K562 (cell line): ENCODE measurements around the gene C9orf153. TPM values are rescaled to one million over a fixed set of nuclear protein-coding genes. Genes with fewer than 3 reads are reported as not detected.

Experiments used
- ATAC-seq: fragments of 200-7000 bp; cut with Tn5 transposase; 3 replicates; pipeline ENCODE4 v1.9.1; 2020; ENCODE audit warnings: moderate library complexity
- BruUV-seq: library from RNA; stranded (reverse); fragments of 400-500 nt; replicated peaks from 2 replicates; lab custom pipeline; 2021; lab: Mats Ljungman, UMichigan
- CTCF ChIA-PET: fragments of 300-600 bp; formaldehyde crosslinking; extraction: SDS; loops from one replicate; lab custom pipeline; 2021; ENCODE audit warnings: low intra/inter-chr PET ratio; lab: Yijun Ruan, JAX
- POLR2A ChIA-PET: fragments of 300-600, 350-650 bp; sonication (Branson Sonifier 250); formaldehyde crosslinking; extraction: SDS; loops from one replicate; lab custom pipeline; 2021; ENCODE audit warnings: antibody characterized with exemption, inconsistent platforms; lab: Yijun Ruan, JAX
- DNase-seq, 4 experiments: peaks; one replicate each; pipeline versions ENCODE4 v3.0.0 to v3.0.0-alpha.2; 2011 to 2018; ENCODE audit warnings: low spot score in 3 of 4, mixed read lengths in 3 of 4; ENCODE audit errors: extremely low read depth in 1 of 4
- FAIRE-seq: peaks from 2 replicates; lab custom pipeline; 2011; peaks lifted over from hg19 to GRCh38; lab: Jason Lieb, UNC
- H2AFZ ChIP-seq: 2 replicates; pipeline ENCODE4 v1.6.0; 2011; ENCODE audit warnings: low read depth, low read length, control low read depth, inconsistent platforms
- H3K27ac ChIP-seq: fragments of 200-600 bp; 3 replicates; pipeline ENCODE4 v1.8.0; 2011; ENCODE audit warnings: low read depth, mild to moderate bottlenecking, control low read depth, inconsistent platforms, low read length, moderate library complexity, mixed read lengths; ENCODE audit errors: extremely low read depth
- H3K27me3 ChIP-seq, 2 experiments: fragments of 300-600 bp in 1 of 2; 2 replicates in 1 of 2; 3 replicates in 1 of 2; pipeline versions ENCODE4 v1.6.0 to v1.8.0; 2011; ENCODE audit warnings: inconsistent platforms in 2 of 2, low read length in 2 of 2, mild to moderate bottlenecking in 1 of 2, mixed read lengths in 1 of 2, moderate library complexity in 1 of 2; ENCODE audit not compliant: control insufficient read depth in 2 of 2, insufficient read depth in 2 of 2
- H3K36me3 ChIP-seq: fragments of 300-600 bp; 3 replicates; pipeline ENCODE4 v1.8.0; 2011; ENCODE audit warnings: mild to moderate bottlenecking, low read length, inconsistent platforms; ENCODE audit not compliant: control insufficient read depth, insufficient read depth
- H3K4me1 ChIP-seq, 2 experiments: fragments of 200-600 bp in 1 of 2; replicated peaks in 1 of 2; 2 replicates in 1 of 2; 3 replicates in 1 of 2; pipeline versions ENCODE4 v1.5.1 to v1.8.0; 2011; ENCODE audit warnings: inconsistent platforms in 2 of 2, low read length in 2 of 2, mild to moderate bottlenecking in 1 of 2, mixed read lengths in 1 of 2, moderate library complexity in 1 of 2; ENCODE audit not compliant: control insufficient read depth in 2 of 2, insufficient read depth in 2 of 2
- H3K4me2 ChIP-seq: 2 replicates; pipeline ENCODE4 v1.6.1; 2011; ENCODE audit warnings: low read length, control low read depth, inconsistent platforms, mixed read lengths; ENCODE audit not compliant: insufficient read depth
- H3K4me3 ChIP-seq: fragments of 200-600 bp; sonication (generic), shearing (Covaris generic); 2 replicates; pipeline ENCODE4 v1.5.1; 2016; ENCODE audit warnings: control low read depth, inconsistent platforms
- H3K79me2 ChIP-seq: fragments of 200-600 bp; 3 replicates; pipeline ENCODE4 v1.8.0; 2011; ENCODE audit warnings: low read length, inconsistent platforms; ENCODE audit not compliant: control insufficient read depth, insufficient read depth
- H3K9ac ChIP-seq, 2 experiments: 2 replicates each; pipeline versions ENCODE4 v1.6.0 to v1.6.1; 2011; ENCODE audit warnings: low read depth in 2 of 2, low read length in 2 of 2, control low read depth in 1 of 2, inconsistent platforms in 1 of 2, mild to moderate bottlenecking in 1 of 2, mixed read lengths in 1 of 2; ENCODE audit not compliant: insufficient read depth in 1 of 2
- H3K9me1 ChIP-seq: one replicate; pipeline ENCODE4 v1.6.0; 2011; ENCODE audit warnings: inconsistent platforms, mild to moderate bottlenecking, low read length, moderate library complexity; ENCODE audit not compliant: control insufficient read depth, insufficient read depth
- H3K9me3 ChIP-seq: replicated peaks from 2 replicates; pipeline ENCODE4 v1.5.1; 2011; ENCODE audit warnings: low read depth, low read length, inconsistent platforms; ENCODE audit not compliant: control insufficient read depth, insufficient read depth
- H4K20me1 ChIP-seq: replicated peaks from 2 replicates; pipeline ENCODE4 v1.6.1; 2011; ENCODE audit warnings: low read length, inconsistent platforms, mixed read lengths; ENCODE audit not compliant: control insufficient read depth, insufficient read depth
- MEIS2 ChIP-seq: fragments of 450-650 bp; IDR thresholded peaks from 2 replicates; pipeline ENCODE4 v1.6.1; 2014; ENCODE audit warnings: mild to moderate bottlenecking; ENCODE audit not compliant: partially characterized antibody
- MTA3 ChIP-seq: fragments of 450-650 bp; formaldehyde crosslinking; IDR thresholded peaks from 2 replicates; pipeline ENCODE4 v1.6.1; 2017; ENCODE audit warnings: mild to moderate bottlenecking, borderline replicate concordance
- WGBS: fragments of 100-300 bp; shearing (Covaris generic); methylation state at CpG from one replicate; pipeline ENCODE4 v1.1.6; 2016; ENCODE audit warnings: low coverage, mixed read lengths; ENCODE audit not compliant: insufficient coverage; ENCODE audit errors: missing lambda C conversion rate; 5-methylcytosine and 5-hydroxymethylcytosine counted together
- in situ Hi-C: fragments of 300-500 bp; cut with MboI; formaldehyde crosslinking; loops from 4 replicates; pipeline ENCODE4 v1.15.0; 2018; ENCODE audit warnings: inconsistent platforms, mixed read lengths
- intact Hi-C: fragments of 100-400 bp; cut with micrococcal nuclease; formaldehyde crosslinking; loops from 2 replicates; pipeline ENCODE4 v1.14.2; 2022
- polyA plus RNA-seq, 8 experiments: library from polyadenylated mRNA; depleted of rRNA in 4 of 8; stranded (reverse) in 5 of 8; unstranded in 3 of 8; fragments of >200 nt; fragmentation: Nextera tagmentation in 2 of 8; fragmentation: Illumina TruSeq in 1 of 8; extraction: Ambion mirVana in 2 of 8; extraction: Trizol in 1 of 8; gene quantifications; 2 replicates each; pipeline versions ENCODE4 v1.2.1 to v1.2.3, GENCODE V29; 2011 to 2014; ENCODE audit warnings: inconsistent platforms in 1 of 8, missing spikeins in 1 of 8
- total RNA-seq, 7 experiments: library from RNA; depleted of rRNA in 6 of 7; stranded (reverse); fragments of >200 nt in 6 of 7; fragmentation: Illumina TruSeq in 2 of 7; extraction: Trizol in 2 of 7; gene quantifications; 2 replicates each; pipeline versions ENCODE4 v1.2.1 to v1.2.3, GENCODE V29; 2011 to 2021; ENCODE audit warnings: low replicate concordance in 1 of 7
- TF ChIP-seq, protein P1 (sequence below): fragments of 450-650 bp; formaldehyde crosslinking; IDR thresholded peaks from 2 replicates; pipeline ENCODE4 v1.4.0; 2020; ENCODE audit warnings: mild to moderate bottlenecking, mixed read lengths

Gene C9orf153
- total and polyA plus RNA-seq, 9 of the 15 experiments (the other 6 are each of a cell fraction or from before 2014, with no cell fraction given), result 0.07 to 1.2 (median 0.11) TPM; not detected in 5

GRCh38 chr9:86304236-86304730 lies 44.8 kb upstream of the C9orf153 start:
- in situ Hi-C loops, result loop anchor here (5.0 kb wide), 1 partner anchor 33 kb away; no protein-coding TSS in a partner anchor
- no peak for TF ChIP-seq MTA3
- peak; percentile 14 for TF ChIP-seq MEIS2
- TF ChIP-seq, protein P1, sequence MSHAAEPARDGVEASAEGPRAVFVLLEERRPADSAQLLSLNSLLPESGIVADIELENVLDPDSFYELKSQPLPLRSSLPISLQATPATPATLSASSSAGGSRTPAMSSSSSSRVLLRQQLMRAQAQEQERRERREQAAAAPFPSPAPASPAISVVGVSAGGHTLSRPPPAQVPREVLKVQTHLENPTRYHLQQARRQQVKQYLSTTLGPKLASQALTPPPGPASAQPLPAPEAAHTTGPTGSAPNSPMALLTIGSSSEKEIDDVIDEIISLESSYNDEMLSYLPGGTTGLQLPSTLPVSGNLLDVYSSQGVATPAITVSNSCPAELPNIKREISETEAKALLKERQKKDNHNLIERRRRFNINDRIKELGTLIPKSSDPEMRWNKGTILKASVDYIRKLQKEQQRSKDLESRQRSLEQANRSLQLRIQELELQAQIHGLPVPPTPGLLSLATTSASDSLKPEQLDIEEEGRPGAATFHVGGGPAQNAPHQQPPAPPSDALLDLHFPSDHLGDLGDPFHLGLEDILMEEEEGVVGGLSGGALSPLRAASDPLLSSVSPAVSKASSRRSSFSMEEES (CRISPR knock-in tag), result no peak
- H2AFZ ChIP-seq, result no peak overlapping the region
- intact Hi-C loops, result no loop called here
- POLR2A ChIA-PET, result no interaction called here
- no peaks in the 10 kb centered on the region for H4K20me1 ChIP-seq
- WGBS, result 62% methylated on average over 3 of the region's 3 CpGs
- H3K27me3 ChIP-seq, result no peaks in the 10 kb centered on the region
- H3K4me2 ChIP-seq, result no peak overlapping the region
- CTCF ChIA-PET, result no interaction called here
- no peak overlapping the region for H3K27ac ChIP-seq
- H3K9me1 ChIP-seq, result no peaks in the 10 kb centered on the region
- no peak for DNase-seq
- H3K9ac ChIP-seq, result no peak overlapping the region
- FAIRE-seq, result no peak
- no peaks in the 10 kb centered on the region for H3K9me3 ChIP-seq
- H3K4me3 ChIP-seq, result no peak overlapping the region
- peaks cover 80% of the 10 kb centered on the region for H3K36me3 ChIP-seq
- no TSS peak for BruUV-seq
- H3K4me1 ChIP-seq, result no peaks in the 10 kb centered on the region
- H3K79me2 ChIP-seq, result no peaks in the 10 kb centered on the region
- ATAC-seq, result no peak
